Measurements from ENCODE around the gene TSEN54.
"Not testable (repeated sequence)": the region's sequence is repeated elsewhere in the genome, so short reads cannot be mapped to it uniquely, and the experiment has no call there.

Gene TSEN54

GRCh38 chr17:75514919-75515495, 1.3 kb upstream of the TSEN54 start:
- TF ChIP-seq Cebpa-rat (IDR thresholded peaks at IDR 0.05) = no peak
- Histone ChIP-seq H3K27me3 (no peaks in the 10 kb centered on the region), H3K36me3 (peaks cover 51% of the 10 kb centered on the region), H3K27ac (peak overlapping the region; percentile 91), H3K9ac (peak overlapping the region; percentile 91), H3K4me3 (peak overlapping the region; percentile 97), H3K4me2 (peak overlapping the region; percentile 97), H4K20me1 (peaks cover 73% of the 10 kb centered on the region), H3K4me1 (peaks cover 64% of the 10 kb centered on the region), H3K9me3 (no peaks in the 10 kb centered on the region)

- peak within 1 kb of the TSS; percentile 91 for H3K27ac ChIP-seq
Measured at GRCh38 chr17:75515496-75516254, 653 bp upstream of the TSEN54 start, which contains the start of gene CASKIN2. CASKIN2 (minus strand) TSS chr17:75515537; CDS start chr17:75513804, 1,733 bp downstream.

DNA sequence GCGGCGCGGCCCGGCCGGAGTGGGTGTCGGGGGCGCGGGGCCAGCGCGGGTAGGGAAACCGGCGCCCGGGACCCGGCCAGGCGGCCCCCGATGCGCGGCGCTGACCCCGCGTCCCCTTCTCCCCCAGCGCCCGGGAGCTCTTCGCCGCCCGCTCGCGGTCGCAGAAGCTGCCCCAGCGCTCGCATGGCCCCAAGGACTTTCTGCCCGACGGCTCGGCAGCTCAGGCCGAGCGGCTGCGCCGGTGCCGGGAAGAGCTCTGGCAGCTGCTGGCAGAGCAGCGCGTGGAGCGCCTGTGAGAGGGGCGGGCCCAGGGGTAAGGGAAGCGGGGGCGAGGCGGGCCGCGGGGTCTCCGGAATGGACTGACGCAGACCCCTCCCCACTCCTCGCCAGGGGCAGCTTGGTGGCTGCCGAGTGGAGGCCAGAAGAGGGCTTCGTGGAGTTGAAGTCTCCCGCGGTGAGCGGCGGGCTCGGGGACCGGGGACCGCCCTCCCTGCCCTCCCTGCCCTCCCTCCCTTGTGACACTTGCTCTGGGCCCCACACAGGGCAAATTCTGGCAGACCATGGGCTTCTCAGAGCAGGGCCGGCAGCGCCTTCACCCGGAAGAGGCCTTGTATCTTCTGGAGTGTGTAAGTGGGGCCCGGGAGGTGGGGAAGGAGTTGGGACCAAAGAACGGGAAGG, 430 bp downstream of the TSEN54 start:
- Histone ChIP-seq H3K4me1 (peaks cover 47% of the 10 kb centered on the region), H3K9ac (peak overlapping the region; percentile 86), H3K36me3 (peaks cover 50% of the 10 kb centered on the region), H3K27me3 (no peaks in the 10 kb centered on the region), H3K4me3 (peak overlapping the region; percentile 97), H3K27ac (peak overlapping the region; percentile 71), H3K4me2 (peak overlapping the region; percentile 97), H3K9me3 (no peaks in the 10 kb centered on the region), H4K20me1 (peaks cover 55% of the 10 kb centered on the region)
- no peak for TF ChIP-seq Cebpa-rat (IDR thresholded peaks at IDR 0.05)

More at GRCh38 chr17:75515496-75516254, 653 bp upstream of the TSEN54 start, which contains the start of gene CASKIN2:
- Histone ChIP-seq H3K4me1 (peaks cover 57% of the 10 kb centered on the region), H3K4me3 (peak within 1 kb of the TSS; percentile 97), H3K9me3 (no peaks in the 10 kb centered on the region), H3K36me3 (peaks cover 51% of the 10 kb centered on the region), H3K4me2 (peak within 1 kb of the TSS; percentile 97), H3K27me3 (no peaks in the 10 kb centered on the region), H4K20me1 (peaks cover 66% of the 10 kb centered on the region), H3K9ac (peak within 1 kb of the TSS; percentile 91)
- no peak for TF ChIP-seq Cebpa-rat (IDR thresholded peaks at IDR 0.05)

DNA sequence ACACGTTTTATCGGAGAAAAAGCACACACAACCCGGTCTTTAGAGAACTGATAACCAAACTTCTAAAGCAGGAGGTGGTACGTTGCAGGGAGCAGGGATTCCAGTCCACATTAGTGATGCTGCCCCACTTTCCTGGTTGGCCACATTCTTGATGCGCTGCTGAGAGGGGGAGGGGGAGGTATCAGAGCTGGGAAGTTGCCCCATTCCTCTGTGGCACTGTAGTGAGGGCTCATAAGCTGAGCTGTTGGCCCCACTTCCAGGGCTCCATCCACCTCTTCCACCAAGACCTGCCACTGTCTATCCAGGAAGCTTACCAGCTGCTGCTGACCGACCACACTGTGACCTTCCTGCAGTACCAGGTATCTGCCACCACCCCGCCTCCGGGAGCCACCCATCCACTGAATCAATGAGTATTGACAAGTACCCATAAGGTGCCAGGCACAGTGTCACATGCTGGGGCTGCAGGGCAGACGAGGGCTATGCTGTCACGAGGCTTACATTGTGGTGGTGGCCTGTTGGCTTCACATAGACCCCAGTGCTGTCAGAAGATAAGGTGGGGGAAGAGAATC, 1.1 kb downstream of the TSEN54 start:
- H3K4me1 ChIP-seq = peaks cover 40% of the 10 kb centered on the region
- peak overlapping the region; percentile 86 for H3K9ac ChIP-seq
- peak overlapping the region; percentile 97 for H3K4me2 ChIP-seq
- H3K4me3 ChIP-seq = peak overlapping the region; percentile 97
- peaks cover 50% of the 10 kb centered on the region for H3K36me3 ChIP-seq
- no peaks in the 10 kb centered on the region for H3K9me3 ChIP-seq
- peak overlapping the region; percentile 71 for H3K27ac ChIP-seq
- TF ChIP-seq Cebpa-rat (IDR thresholded peaks at IDR 0.05) = no peak
- H3K27me3 ChIP-seq = no peaks in the 10 kb centered on the region
- H4K20me1 ChIP-seq = peaks cover 54% of the 10 kb centered on the region

DNA sequence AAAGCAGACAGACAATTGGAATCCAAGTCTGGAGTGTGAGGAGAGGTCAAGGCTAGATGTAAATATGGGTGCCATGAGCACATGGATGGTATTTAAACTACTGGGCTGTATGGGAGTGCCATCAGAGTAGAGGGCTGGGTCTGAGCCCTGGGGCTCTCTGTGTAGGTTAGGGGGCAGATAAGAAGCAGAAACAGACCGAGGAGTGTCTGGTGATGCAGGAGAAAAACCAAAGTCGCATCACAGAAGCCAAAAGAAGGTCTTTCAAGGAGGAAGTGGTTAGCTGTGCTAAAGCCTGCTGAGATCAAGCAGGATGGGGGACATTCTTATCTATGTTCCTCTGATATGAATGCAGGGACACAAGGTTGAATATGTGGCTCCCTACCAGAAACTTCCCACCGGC, 1.9 kb downstream of the TSEN54 start:
- Histone ChIP-seq H3K27ac (no peak overlapping the region), H3K36me3 (peaks cover 53% of the 10 kb centered on the region), H3K27me3 (no peaks in the 10 kb centered on the region), H3K9ac (peak overlapping the region; percentile 0; the same call in 1 of the 2 replicates), H3K4me1 (peaks cover 32% of the 10 kb centered on the region), H3K4me3 (no peak overlapping the region), H3K4me2 (peak overlapping the region; percentile 97), H3K9me3 (no peaks in the 10 kb centered on the region), H4K20me1 (peaks cover 47% of the 10 kb centered on the region)
- no peak for TF ChIP-seq Cebpa-rat (IDR thresholded peaks at IDR 0.05)

DNA sequence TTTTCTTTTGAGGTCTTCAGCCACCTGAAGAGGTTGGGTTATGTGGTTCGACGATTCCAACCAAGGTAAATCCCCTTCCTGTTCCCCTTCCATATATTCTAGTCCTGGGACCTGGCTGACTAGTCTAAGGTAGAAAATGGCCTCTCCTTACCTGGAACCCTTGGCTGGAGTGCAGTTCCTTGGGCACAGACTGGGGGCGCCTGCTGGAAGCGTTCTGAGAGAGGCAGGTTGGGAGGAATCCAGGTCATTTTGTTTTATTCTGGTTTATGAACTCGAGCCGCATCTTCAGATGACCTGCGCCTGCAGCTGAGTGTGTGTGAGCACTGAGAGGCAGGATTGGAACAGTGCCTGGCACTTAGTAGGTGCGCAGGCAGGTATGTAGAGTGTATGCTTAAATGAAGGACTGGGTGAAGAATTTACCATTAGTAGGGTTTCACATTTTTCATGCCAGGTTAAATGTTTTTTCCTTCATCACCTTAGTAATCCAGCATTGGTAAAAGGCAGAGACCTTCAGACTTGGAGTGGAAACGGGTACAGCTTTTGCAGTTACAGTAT, 2.7 kb downstream of the TSEN54 start:
- H3K27ac ChIP-seq = no peak overlapping the region
- TF ChIP-seq Cebpa-rat (IDR thresholded peaks at IDR 0.05) = no peak
- H3K27me3 ChIP-seq = no peaks in the 10 kb centered on the region
- no peak overlapping the region; the same call in 1 of the 2 replicates for H3K9ac ChIP-seq
- H3K36me3 ChIP-seq = peaks cover 55% of the 10 kb centered on the region
- peaks cover 38% of the 10 kb centered on the region for H4K20me1 ChIP-seq
- H3K4me3 ChIP-seq = no peak overlapping the region
- no peaks in the 10 kb centered on the region for H3K9me3 ChIP-seq
- H3K4me2 ChIP-seq = peak overlapping the region; percentile 97
- peaks cover 24% of the 10 kb centered on the region for H3K4me1 ChIP-seq

DNA sequence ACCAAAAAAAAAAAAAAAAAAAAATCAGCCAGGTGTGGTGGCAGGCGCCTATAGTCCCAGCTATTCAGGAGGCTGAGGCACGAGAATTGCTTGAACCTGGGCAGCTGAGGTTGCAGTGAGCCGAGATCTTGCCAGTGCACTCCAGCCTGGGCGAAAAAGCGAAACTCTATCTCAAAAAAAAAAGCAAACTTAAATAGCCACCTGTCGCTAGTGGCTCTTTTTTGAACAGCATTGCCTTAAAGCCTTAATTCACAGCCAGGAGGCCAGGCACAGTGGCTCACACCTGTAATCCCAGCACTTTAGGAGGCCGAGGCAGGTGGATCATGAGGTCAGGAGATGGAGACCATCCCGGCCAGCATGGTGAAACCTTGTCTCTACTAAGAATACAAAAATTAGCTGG, 4.1 kb downstream of the TSEN54 start:
- peaks cover 33% of the 10 kb centered on the region for H4K20me1 ChIP-seq
- peaks cover 29% of the 10 kb centered on the region for H3K4me1 ChIP-seq
- not testable (repeated sequence) for H3K9me3 ChIP-seq, H3K4me2 ChIP-seq, H3K4me3 ChIP-seq, H3K27ac ChIP-seq, H3K27me3 ChIP-seq, H3K9ac ChIP-seq
- H3K36me3 ChIP-seq = peaks cover 59% of the 10 kb centered on the region

DNA sequence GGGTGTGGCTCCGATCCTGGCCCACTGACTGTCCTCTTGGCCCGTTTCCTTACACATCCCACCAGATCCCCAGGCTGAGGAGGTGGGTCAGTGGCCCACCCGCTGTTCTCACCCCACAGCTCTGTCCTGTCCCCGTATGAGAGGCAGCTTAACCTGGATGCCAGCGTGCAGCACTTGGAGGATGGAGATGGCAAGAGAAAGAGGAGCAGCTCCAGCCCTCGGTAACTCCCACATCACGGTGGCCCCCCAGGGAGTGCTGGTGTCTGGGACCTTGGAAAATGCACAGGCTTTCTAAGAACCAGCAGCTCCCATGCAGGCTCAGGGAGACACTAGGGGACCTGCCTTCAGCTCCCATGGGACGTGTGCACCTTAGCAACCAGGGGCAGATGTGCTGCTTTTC, 5.0 kb downstream of the TSEN54 start:
- no peak overlapping the region for H3K27ac ChIP-seq
- no peaks in the 10 kb centered on the region for H3K9me3 ChIP-seq
- H3K9ac ChIP-seq = no peak overlapping the region
- H3K27me3 ChIP-seq = peaks cover 5% of the 10 kb centered on the region; the same call in 1 of the 2 replicates
- peaks cover 59% of the 10 kb centered on the region for H3K36me3 ChIP-seq
- H3K4me3 ChIP-seq = no peak overlapping the region
- no peak overlapping the region for H3K4me2 ChIP-seq
- peaks cover 34% of the 10 kb centered on the region for H3K4me1 ChIP-seq
- TF ChIP-seq Cebpa-rat (IDR thresholded peaks at IDR 0.05) = no peak
- H4K20me1 ChIP-seq = peaks cover 38% of the 10 kb centered on the region

GRCh38 chr17:75521951-75522727, 5.8 kb downstream of the TSEN54 start:
- no peak for TF ChIP-seq Cebpa-rat (IDR thresholded peaks at IDR 0.05)

More at GRCh38 chr17:75521951-75522727, 5.8 kb downstream of the TSEN54 start:
- Histone ChIP-seq H4K20me1 (peaks cover 41% of the 10 kb centered on the region), H3K36me3 (peaks cover 59% of the 10 kb centered on the region), H3K9me3 (no peaks in the 10 kb centered on the region), H3K4me2 (no peak overlapping the region), H3K27ac (no peak overlapping the region), H3K9ac (no peak overlapping the region), H3K27me3 (peaks cover 13% of the 10 kb centered on the region; the same call in 1 of the 2 replicates), H3K4me1 (peaks cover 41% of the 10 kb centered on the region), H3K4me3 (no peak overlapping the region)

Measured in BLaER1 (cell line).